Karpas-422 (cell line): ENCODE data around the gene COL10A1. TPM values are rescaled to one million over a fixed set of nuclear protein-coding genes. Genes with fewer than 3 reads are reported as not detected.
A peak's percentile ranks its signal among the peaks of the same experiment; 100 is the strongest.
"Not testable (repeated sequence)": the region's sequence is repeated elsewhere in the genome, so short reads cannot be mapped to it uniquely, and the experiment has no call there.

Source experiments
- DNase-seq: peaks from one replicate; pipeline ENCODE4 v3.0.0-alpha.2; 2015
- H2AFZ ChIP-seq: fragments of 200-600 bp; sonication (generic); 2 replicates; pipeline ENCODE4 v1.6.1; 2014; ENCODE audit warnings: antibody characterized with exemption, low read length, mixed read lengths
- H3K27ac ChIP-seq: fragments of 200-600 bp; sonication (generic); 2 replicates; pipeline ENCODE4 v1.5.1; 2014; ENCODE audit warnings: mild to moderate bottlenecking, low read length, moderate library complexity
- H3K27me3 ChIP-seq: fragments of 200-600 bp; sonication (generic); 2 replicates; pipeline ENCODE4 v1.6.1; 2014; ENCODE audit warnings: low read length, mixed read lengths
- H3K36me3 ChIP-seq: fragments of 200-600 bp; sonication (generic); 2 replicates; pipeline ENCODE4 v1.6.1; 2014; ENCODE audit warnings: low read length, mixed read lengths; ENCODE audit not compliant: insufficient read depth
- H3K4me1 ChIP-seq: fragments of 200-600 bp; sonication (generic); 2 replicates; pipeline ENCODE4 v1.6.1; 2014; ENCODE audit warnings: mild to moderate bottlenecking, low read length, mixed read lengths
- H3K4me2 ChIP-seq: fragments of 200-600 bp; sonication (generic); 2 replicates; pipeline ENCODE4 v1.6.1; 2014; ENCODE audit warnings: low read length, low read depth, mild to moderate bottlenecking; ENCODE audit not compliant: poor library complexity, severe bottlenecking
- H3K4me3 ChIP-seq: fragments of 200-600 bp; sonication (generic); 2 replicates; pipeline ENCODE4 v1.5.1; 2014; ENCODE audit warnings: mild to moderate bottlenecking, antibody characterized with exemption, low read length, mixed read lengths
- H3K79me2 ChIP-seq: fragments of 200-600 bp; sonication (generic); 2 replicates; pipeline ENCODE4 v1.6.1; 2014; ENCODE audit warnings: mild to moderate bottlenecking, low read length, mixed read lengths
- H3K9ac ChIP-seq: fragments of 200-600 bp; sonication (generic); 2 replicates; pipeline ENCODE4 v1.6.0; 2014; ENCODE audit warnings: low read length
- H3K9me2 ChIP-seq: fragments of 200-600 bp; sonication (generic), shearing (Covaris generic); replicated peaks from 2 replicates; pipeline ENCODE4 v1.6.0; 2014; ENCODE audit warnings: mild to moderate bottlenecking, low read length, moderate library complexity; ENCODE audit not compliant: insufficient read depth
- H3K9me3 ChIP-seq: fragments of 300-700, 200-600 bp; sonication (generic); 2 replicates; pipeline ENCODE4 v1.6.1; 2014; ENCODE audit warnings: low read length, mixed read lengths
- H4K20me1 ChIP-seq: fragments of 200-600 bp; sonication (generic); 2 replicates; pipeline ENCODE4 v1.6.1; 2014; ENCODE audit warnings: mild to moderate bottlenecking, antibody characterized with exemption, low read length, low read depth; ENCODE audit not compliant: insufficient read depth
- total RNA-seq: library from RNA; depleted of rRNA; stranded (reverse); fragments of >200 nt; shearing (Covaris generic); gene quantifications from 2 replicates; pipeline ENCODE4 v1.2.3, GENCODE V29; 2014; ENCODE audit warnings: low replicate concordance

The COL10A1 gene
- total RNA-seq, 1 experiment from 2014 or later = not detected

DNA sequence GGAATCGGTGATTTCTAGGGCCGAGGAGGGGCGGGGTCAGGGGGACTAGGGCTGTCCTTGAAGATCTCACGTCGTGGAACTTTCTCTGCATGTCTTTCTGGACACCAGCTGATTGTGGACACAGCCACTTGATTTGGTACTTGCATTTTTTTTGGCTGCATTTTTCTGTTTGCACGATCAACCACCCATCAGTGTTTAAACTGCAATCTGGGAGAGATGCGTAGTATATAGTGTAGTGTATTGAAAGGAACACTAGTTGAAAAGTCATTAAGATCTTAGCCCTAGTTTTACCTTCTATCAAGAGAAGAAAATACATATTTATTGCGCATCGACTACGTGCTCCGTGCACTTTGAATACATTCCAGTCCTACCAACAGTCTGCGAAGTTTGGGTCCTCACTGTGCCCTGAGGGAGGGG is 24.6 kb downstream of the COL10A1 start:
- Histone ChIP-seq H4K20me1 (no peaks in the 10 kb centered on the region), H3K36me3 (no peaks in the 10 kb centered on the region), H3K27ac (no peak overlapping the region), H3K4me1 (peaks cover 21% of the 10 kb centered on the region), H3K27me3 (no peaks in the 10 kb centered on the region; the same call in 1 of the 2 replicates), H3K9ac (peak overlapping the region; percentile 82), H3K4me3 (peak overlapping the region; percentile 80), H3K79me2 (no peaks in the 10 kb centered on the region), H3K9me3 (no peaks in the 10 kb centered on the region; the same call in 1 of the 2 replicates), H3K9me2 (no peaks in the 10 kb centered on the region), H3K4me2 (peak overlapping the region; percentile 92), H2AFZ (peak overlapping the region; percentile 99)
- no peak for DNase-seq

DNA sequence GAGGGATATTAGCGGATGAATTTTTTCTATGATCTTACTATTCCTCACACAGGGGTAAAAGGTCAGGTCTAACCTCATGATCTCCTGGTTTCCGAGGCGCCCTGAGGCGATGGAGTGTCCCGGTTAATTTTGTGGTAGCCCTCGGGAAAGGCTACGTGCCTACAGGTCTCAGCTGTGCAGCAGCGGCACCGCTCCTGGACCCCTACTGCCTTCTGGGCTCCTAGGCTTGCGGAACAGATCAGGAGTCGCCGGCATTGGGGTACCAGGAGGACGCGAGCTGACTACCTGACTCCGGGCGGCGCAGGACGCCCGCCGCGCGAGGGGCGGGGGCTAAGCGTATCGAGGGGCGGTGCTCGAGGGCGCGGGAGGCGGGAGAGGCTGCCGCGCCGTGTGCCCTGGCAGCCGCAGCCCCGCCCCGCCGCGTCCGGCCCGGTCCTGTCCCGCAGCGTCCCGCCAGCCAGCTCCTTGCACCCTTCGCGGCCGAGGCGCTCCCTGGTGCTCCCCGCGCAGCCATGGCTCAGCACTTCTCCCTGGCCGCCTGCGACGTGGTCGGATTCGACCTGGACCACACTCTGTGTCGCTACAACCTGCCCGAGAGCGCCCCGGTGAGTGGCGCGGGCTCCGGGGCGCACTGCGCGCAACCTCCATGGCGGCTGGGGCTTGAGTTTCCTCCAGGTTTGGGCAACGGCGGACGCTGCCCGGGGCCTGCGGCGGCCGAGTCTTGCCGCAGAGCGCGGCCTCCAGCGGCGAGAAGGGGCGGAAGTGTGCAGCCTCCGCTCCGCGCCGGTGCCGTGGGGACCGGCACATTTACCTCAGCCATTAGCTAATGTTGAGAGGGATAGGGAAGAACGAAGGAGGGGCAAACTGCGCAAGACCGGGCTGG is 25.3 kb downstream of the COL10A1 start, which contains the start of gene NT5DC1:
Gene NT5DC1, plus strand, starts transcription at position 435 of the 883 bp plus-strand sequence. Its CDS starts 78 bp downstream, at position 513.
- Histone ChIP-seq H2AFZ (peak within 1 kb of the TSS; percentile 99), H3K4me3 (peak within 1 kb of the TSS; percentile 80), H3K27me3 (no peaks in the 10 kb centered on the region; the same call in 1 of the 2 replicates), H4K20me1 (no peaks in the 10 kb centered on the region), H3K27ac (no peak within 1 kb of the TSS), H3K9me3 (peaks cover 4% of the 10 kb centered on the region), H3K79me2 (no peaks in the 10 kb centered on the region), H3K9ac (peak within 1 kb of the TSS; percentile 82), H3K36me3 (no peaks in the 10 kb centered on the region), H3K9me2 (no peaks in the 10 kb centered on the region), H3K4me2 (peak within 1 kb of the TSS; percentile 92), H3K4me1 (peaks cover 21% of the 10 kb centered on the region)
- peak; percentile 94 for DNase-seq

DNA sequence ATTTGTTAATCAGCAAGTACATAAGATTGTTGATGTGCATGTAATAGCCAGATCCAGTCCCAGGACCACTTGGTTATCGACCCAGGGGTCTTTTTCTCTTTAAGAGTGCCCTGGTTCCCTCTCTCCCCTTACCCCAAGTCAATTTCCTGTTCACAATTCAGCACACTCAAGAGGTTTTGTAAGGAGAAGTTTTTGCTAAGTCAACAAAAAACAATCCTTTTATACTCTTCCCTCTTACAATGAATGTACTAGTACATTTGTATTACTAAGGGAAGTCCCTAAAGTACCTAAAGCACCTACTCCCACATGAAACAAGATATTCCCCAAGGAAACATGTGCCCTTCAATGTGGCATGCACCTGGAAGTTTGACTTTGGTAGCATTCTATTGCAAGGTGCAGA is 26.9 kb downstream of the COL10A1 start:
- H3K27ac ChIP-seq = no peak overlapping the region

DNA sequence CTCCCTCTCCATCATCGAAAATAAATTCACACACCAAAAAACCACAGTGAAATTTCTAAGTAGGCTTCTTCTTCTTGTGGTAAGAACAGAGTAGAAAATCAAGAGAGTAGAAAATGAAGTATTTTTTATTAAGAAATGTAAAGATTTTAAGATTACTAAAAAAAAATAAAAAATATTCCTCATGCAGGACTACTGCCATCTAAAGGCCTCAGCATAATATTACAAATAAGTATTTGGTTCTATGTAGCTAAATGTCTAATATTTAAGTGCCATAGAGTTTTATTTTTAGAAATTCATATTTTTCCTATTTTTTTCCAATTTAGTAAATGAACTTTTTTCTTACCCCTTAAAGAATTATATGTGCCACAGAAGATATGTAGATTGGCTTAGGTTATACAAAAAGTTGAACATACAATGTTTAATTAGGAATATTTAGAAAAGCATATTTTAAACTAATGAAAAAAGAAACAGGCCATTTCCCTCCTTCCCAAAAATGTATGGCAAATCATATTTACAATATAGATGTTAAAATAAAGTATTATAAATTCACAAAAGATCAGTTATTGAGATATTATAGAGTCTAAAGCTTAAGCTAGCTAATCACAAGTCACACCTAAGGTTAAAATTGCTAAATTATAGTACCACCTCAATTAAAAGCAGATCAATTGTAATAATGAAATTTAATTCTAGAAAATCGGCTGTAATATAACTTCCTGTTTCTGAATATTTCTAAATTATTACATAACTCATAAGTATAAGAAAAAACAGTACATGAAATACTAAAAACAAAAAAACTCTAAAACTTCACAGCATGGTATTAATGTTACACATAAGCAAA is 28.7 kb downstream of the COL10A1 start:
- no peaks in the 10 kb centered on the region for H3K9me2 ChIP-seq
- peak; percentile 57 for DNase-seq
- peaks cover 21% of the 10 kb centered on the region for H3K4me1 ChIP-seq
- H3K9ac ChIP-seq = no peak overlapping the region
- no peaks in the 10 kb centered on the region; the same call in 1 of the 2 replicates for H3K27me3 ChIP-seq
- no peak overlapping the region for H3K4me2 ChIP-seq
- H3K9me3 ChIP-seq = peaks cover 4% of the 10 kb centered on the region
- H2AFZ ChIP-seq = no peak overlapping the region
- no peaks in the 10 kb centered on the region for H3K79me2 ChIP-seq
- H3K36me3 ChIP-seq = no peaks in the 10 kb centered on the region
- H4K20me1 ChIP-seq = no peaks in the 10 kb centered on the region
- no peak overlapping the region for H3K27ac ChIP-seq
- no peak overlapping the region for H3K4me3 ChIP-seq

More for the DNA sequence above, 26.9 kb downstream of the COL10A1 start:
- Histone ChIP-seq H3K79me2 (no peaks in the 10 kb centered on the region), H3K9me2 (no peaks in the 10 kb centered on the region), H3K4me1 (peaks cover 21% of the 10 kb centered on the region), H3K9me3 (peaks cover 4% of the 10 kb centered on the region), H3K4me3 (no peak overlapping the region), H3K4me2 (no peak overlapping the region), H3K36me3 (no peaks in the 10 kb centered on the region), H4K20me1 (no peaks in the 10 kb centered on the region), H2AFZ (no peak overlapping the region), H3K9ac (no peak overlapping the region), H3K27me3 (no peaks in the 10 kb centered on the region; the same call in 1 of the 2 replicates)
- DNase-seq = no peak

DNA sequence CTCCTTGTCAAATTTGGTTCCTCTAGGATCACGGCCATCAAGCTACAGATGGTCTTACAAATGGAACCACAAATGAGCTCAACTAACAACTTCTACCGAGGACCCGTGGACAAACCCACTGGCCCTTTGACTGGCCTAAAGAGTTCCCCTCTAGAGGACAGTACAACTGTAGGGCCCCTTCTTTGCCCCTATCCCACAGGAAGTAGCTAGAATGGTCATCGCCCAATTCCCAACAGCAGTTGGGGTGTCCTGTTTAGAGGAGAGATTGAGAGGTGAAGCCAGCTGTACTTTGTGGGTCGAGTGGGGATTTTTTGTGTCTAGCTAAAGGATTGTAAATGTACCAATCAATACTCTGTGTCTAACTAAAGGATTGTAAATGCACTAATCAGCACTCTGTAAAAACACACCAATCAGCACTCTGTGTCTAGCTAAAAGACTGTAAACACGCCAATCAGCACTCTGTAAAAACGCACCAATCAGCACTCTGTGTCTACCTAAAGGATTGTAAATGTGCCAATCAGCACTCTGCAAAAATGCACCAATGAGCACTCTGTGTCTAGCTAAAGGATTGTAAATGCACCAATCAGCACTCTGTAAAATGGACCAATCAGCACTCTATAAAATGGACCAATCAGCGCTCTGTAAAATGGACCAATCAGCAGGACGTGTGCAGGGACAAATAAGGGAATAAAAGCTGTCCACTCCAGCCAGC is 29.7 kb downstream of the COL10A1 start:
- not testable (repeated sequence) for H3K36me3 ChIP-seq, H2AFZ ChIP-seq, H3K9me3 ChIP-seq, H3K4me3 ChIP-seq, H3K27me3 ChIP-seq, H3K4me2 ChIP-seq, H3K9me2 ChIP-seq, DNase-seq, H3K79me2 ChIP-seq, H3K9ac ChIP-seq, H3K27ac ChIP-seq, H4K20me1 ChIP-seq
- peaks cover 12% of the 10 kb centered on the region for H3K4me1 ChIP-seq

DNA sequence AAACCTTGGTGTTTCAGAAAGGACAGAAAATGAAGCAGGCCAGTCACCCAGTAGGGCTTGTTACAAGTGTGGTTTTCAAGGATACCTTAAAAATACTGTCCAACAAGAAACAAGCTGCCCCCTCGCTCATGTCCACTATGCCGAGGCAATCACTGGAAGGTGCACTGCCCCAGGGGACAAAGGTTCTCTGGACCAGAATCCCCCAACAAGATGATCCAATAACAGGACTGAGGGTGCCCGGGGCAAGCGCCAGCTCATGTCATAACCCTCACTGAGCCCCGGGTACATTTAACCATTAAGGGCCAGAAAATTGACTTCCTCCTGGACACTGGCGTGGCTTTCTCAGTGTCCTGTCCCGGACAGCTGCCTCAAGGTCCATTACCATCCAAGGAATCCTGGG is 31.9 kb downstream of the COL10A1 start:
- no peaks in the 10 kb centered on the region for H3K27me3 ChIP-seq
- no peaks in the 10 kb centered on the region for H3K79me2 ChIP-seq
- no peaks in the 10 kb centered on the region for H4K20me1 ChIP-seq
- no peak overlapping the region for H2AFZ ChIP-seq
- H3K36me3 ChIP-seq = no peaks in the 10 kb centered on the region
- H3K4me2 ChIP-seq = no peak overlapping the region
- H3K9me2 ChIP-seq = no peaks in the 10 kb centered on the region
- DNase-seq = no peak
- H3K4me1 ChIP-seq = no peaks in the 10 kb centered on the region
- H3K27ac ChIP-seq = no peak overlapping the region
- no peak overlapping the region for H3K4me3 ChIP-seq
- H3K9ac ChIP-seq = no peak overlapping the region
- peaks cover 4% of the 10 kb centered on the region for H3K9me3 ChIP-seq

DNA sequence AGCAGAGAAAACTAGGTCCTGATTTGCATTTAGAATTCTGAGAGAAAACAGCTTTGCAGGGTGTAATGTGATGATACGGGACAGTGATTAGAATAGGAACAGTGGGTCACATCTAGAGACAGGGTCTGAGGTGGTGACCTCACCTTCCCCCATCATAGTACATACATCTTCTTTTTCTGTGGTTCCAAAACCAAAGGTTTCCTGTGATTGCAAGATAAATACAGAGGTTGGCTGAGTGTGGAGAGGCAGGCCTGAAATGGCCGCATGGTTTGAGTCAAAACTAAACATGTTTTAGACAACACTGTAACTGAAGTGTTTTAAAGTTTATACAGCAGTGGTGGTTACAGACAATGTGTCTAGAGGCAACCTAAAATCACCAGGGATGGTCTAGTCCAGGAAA is 35.7 kb downstream of the COL10A1 start:
- no peak for DNase-seq

More for the DNA sequence above, 35.7 kb downstream of the COL10A1 start:
- Histone ChIP-seq H3K36me3 (no peaks in the 10 kb centered on the region), H3K9me3 (no peaks in the 10 kb centered on the region), H3K9me2 (no peaks in the 10 kb centered on the region), H3K79me2 (no peaks in the 10 kb centered on the region), H3K4me2 (no peak overlapping the region), H2AFZ (no peak overlapping the region), H3K4me3 (no peak overlapping the region), H3K27ac (no peak overlapping the region), H3K27me3 (no peaks in the 10 kb centered on the region), H4K20me1 (no peaks in the 10 kb centered on the region), H3K4me1 (no peaks in the 10 kb centered on the region), H3K9ac (no peak overlapping the region)
